ENCODE results near the gene ROBO3. TPM values are rescaled to one million over a fixed set of nuclear protein-coding genes. Genes with fewer than 3 reads are reported as not detected.

Gene ROBO3
- total RNA-seq, 1 donor from 2014 or later = 10.9 TPM

DNA sequence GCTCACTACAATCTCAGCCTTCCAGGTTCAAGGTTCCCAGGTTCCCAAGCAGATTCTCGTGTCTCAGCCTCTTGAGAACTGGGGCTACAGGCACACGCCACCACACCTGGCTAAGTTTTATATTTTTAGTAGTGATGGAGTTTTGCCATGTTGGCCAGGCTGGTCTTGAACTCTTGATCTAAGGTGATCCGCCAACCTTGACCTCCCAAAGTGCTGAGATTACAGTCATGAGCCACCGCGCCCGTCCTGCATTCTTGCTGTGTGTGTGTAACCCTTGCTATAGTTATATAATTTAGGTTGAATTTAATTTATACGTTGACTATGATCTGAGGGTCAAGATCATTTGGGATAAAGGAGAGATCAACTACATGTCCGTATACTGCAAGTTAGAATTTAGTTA is 29.3 kb upstream of the ROBO3 start:
- Mint-ChIP-seq H3K27ac (ENCODE audit: unreplicated experiment) (peak overlapping the region; percentile 28), H3K4me3 (ENCODE audit: unreplicated experiment) (peak overlapping the region; percentile 71), H3K4me1 (ENCODE audit: low read depth) (peaks cover 23% of the 10 kb centered on the region), H3K9me3 (ENCODE audit: low read depth) (no peaks in the 10 kb centered on the region), H3K36me3 (ENCODE audit: low read depth) (no peaks in the 10 kb centered on the region), H3K27me3 (ENCODE audit: low read depth) (peaks cover 38% of the 10 kb centered on the region)
- no peak for TF ChIP-seq CTCF (IDR thresholded peaks at IDR 0.05)
- no peak for DNase-seq (ENCODE audit: low spot score)

- no peak overlapping the region for H3K4me3 Mint-ChIP-seq (ENCODE audit: unreplicated experiment)
- no peak overlapping the region for H3K27ac Mint-ChIP-seq (ENCODE audit: unreplicated experiment)
- peaks cover 48% of the 10 kb centered on the region for H3K27me3 Mint-ChIP-seq (ENCODE audit: low read depth)
- no peak for DNase-seq (ENCODE audit: low spot score)
- H3K36me3 Mint-ChIP-seq (ENCODE audit: low read depth) = peaks cover 2% of the 10 kb centered on the region
- TF ChIP-seq CTCF (IDR thresholded peaks at IDR 0.05) = peak; percentile 57
- no peaks in the 10 kb centered on the region for H3K9me3 Mint-ChIP-seq (ENCODE audit: low read depth)
- H3K4me1 Mint-ChIP-seq (ENCODE audit: low read depth) = peaks cover 23% of the 10 kb centered on the region
These were observed 27.8 kb upstream of the ROBO3 start for GRCh38 chr11:124837491-124837856.

DNA sequence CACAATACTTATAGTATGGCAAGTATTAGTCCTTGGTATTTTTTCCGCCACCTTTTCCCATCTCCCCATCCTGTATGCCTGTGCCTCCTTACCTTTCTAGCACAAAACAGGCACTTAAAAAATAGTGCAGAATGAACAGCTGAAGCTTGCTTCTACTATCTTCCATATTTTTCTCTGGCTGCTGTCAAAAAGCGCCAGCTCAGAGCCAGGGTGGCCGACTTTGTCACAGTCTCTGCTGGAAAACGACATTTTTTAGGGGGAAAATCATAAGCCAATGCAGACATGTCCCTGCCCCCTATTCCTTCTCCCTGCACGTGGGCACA is 26.5 kb upstream of the ROBO3 start:
- Mint-ChIP-seq H3K36me3 (ENCODE audit: low read depth) (peaks cover 2% of the 10 kb centered on the region), H3K27ac (ENCODE audit: unreplicated experiment) (no peak overlapping the region), H3K9me3 (ENCODE audit: low read depth) (no peaks in the 10 kb centered on the region), H3K4me1 (ENCODE audit: low read depth) (peaks cover 26% of the 10 kb centered on the region), H3K27me3 (ENCODE audit: low read depth) (peaks cover 51% of the 10 kb centered on the region), H3K4me3 (ENCODE audit: unreplicated experiment) (peak overlapping the region; percentile 31)
- no peak for DNase-seq (ENCODE audit: low spot score)
- no peak for TF ChIP-seq CTCF (IDR thresholded peaks at IDR 0.05)

GRCh38 chr11:124839128-124839971 is 25.9 kb upstream of the ROBO3 start:
- Mint-ChIP-seq H3K4me3 (ENCODE audit: unreplicated experiment) (peak overlapping the region; percentile 57), H3K36me3 (ENCODE audit: low read depth) (peaks cover 2% of the 10 kb centered on the region), H3K27ac (ENCODE audit: unreplicated experiment) (no peak overlapping the region), H3K9me3 (ENCODE audit: low read depth) (no peaks in the 10 kb centered on the region), H3K4me1 (ENCODE audit: low read depth) (peaks cover 26% of the 10 kb centered on the region), H3K27me3 (ENCODE audit: low read depth) (peaks cover 57% of the 10 kb centered on the region)
- DNase-seq (ENCODE audit: low spot score) = no peak
- TF ChIP-seq CTCF (IDR thresholded peaks at IDR 0.05) = no peak

DNA sequence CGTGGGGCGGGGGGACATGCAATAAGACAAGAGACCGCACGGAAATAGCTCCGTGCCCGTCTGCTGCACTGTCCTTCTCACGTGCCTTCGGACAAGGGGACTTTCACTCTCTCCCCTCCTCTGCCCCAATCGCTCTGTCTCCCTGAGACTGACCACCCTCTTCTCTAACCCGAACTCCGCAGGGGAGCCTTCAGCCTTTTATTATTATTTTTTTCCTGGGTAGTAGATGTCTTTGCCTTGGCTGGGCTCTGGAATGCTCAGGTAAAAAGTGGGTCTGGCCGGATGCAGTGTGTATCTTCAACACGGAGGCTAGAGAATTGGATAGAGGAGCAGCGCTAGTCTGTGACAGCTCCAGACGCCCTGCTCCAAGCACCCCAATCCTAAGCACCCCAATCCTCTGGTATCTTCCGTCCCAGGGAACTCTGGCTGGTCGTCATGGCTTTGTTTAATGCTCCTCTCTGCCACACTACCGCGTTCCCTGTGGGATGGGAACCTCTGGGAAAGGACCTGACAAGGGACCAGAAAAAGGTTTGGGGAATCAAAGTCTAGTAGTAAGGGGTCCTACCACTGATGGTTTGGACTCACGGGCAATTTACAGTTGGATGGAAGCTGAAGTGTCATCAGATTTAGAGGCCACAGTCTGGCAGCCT is 25.1 kb upstream of the ROBO3 start:
- Mint-ChIP-seq H3K27ac (ENCODE audit: unreplicated experiment) (no peak overlapping the region), H3K36me3 (ENCODE audit: low read depth) (peaks cover 2% of the 10 kb centered on the region), H3K4me1 (ENCODE audit: low read depth) (peaks cover 26% of the 10 kb centered on the region), H3K9me3 (ENCODE audit: low read depth) (no peaks in the 10 kb centered on the region), H3K27me3 (ENCODE audit: low read depth) (peaks cover 65% of the 10 kb centered on the region), H3K4me3 (ENCODE audit: unreplicated experiment) (peak overlapping the region; percentile 57)
- TF ChIP-seq CTCF (IDR thresholded peaks at IDR 0.05) = no peak
- no peak for DNase-seq (ENCODE audit: low spot score)
